ENCODE measurements around the gene MAGI1.

MAGI1 gene

DNA sequence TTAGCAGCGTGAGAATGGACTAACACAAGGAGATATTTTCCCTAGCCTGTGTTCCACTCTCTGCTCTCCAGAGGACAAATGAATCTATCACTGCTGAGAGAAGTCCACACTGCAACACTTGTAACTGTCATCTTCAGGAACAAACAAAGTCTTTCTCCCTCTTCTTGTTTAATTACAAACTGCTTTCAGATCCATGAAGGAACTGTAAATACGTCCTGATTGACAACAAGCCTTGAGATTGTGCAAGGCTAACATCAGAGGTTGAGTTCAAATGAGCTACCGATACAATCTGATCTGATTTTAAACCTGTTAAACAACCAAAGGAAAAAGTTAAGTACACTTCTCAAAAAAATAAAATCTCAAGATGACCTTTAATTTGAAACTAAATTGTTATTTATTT, 712.1 kb downstream of the MAGI1 start:
- DNase-seq (ENCODE audit: low read depth, low spot score), result no peak

GRCh38 chr3:65322910-65323309, 715.8 kb downstream of the MAGI1 start:
- no peak for DNase-seq (ENCODE audit: low read depth, low spot score)

- no peak for DNase-seq (ENCODE audit: low read depth, low spot score)
Observed at GRCh38 chr3:65318231-65318630, 720.5 kb downstream of the MAGI1 start.

DNA sequence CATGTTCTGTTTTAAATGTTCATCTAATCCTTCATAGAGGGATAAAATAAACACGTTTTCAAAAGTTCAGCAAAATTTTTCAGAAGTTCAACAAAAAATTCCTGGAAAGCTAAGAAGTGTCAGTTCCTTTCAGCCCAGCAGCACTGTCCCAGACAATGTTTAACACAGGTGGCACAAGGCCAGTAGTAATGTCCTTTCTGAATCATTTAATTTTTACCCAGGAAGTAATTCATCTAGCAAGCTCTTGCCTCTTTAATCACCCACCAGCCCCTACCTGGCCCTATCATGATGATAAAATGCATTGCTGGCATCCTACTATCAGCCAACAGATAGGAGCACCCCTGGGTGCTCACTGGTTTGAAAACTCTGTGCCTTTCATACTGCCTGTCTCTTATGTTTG, 723.8 kb downstream of the MAGI1 start:
- DNase-seq (ENCODE audit: low read depth, low spot score), result no peak

GRCh38 chr3:65314269-65314668, 724.4 kb downstream of the MAGI1 start:
- DNase-seq (ENCODE audit: low read depth, low spot score), result no peak

GRCh38 chr3:65313666-65314065, 725.1 kb downstream of the MAGI1 start:
- no peak for DNase-seq (ENCODE audit: low read depth, low spot score)

- no peak for DNase-seq (ENCODE audit: low read depth, low spot score)
Observed at GRCh38 chr3:65305836-65306235, 732.9 kb downstream of the MAGI1 start.

Measured in astrocyte of the hippocampus (primary cell).